ENCODE data around the gene WFIKKN1.

The WFIKKN1 gene, protein sequence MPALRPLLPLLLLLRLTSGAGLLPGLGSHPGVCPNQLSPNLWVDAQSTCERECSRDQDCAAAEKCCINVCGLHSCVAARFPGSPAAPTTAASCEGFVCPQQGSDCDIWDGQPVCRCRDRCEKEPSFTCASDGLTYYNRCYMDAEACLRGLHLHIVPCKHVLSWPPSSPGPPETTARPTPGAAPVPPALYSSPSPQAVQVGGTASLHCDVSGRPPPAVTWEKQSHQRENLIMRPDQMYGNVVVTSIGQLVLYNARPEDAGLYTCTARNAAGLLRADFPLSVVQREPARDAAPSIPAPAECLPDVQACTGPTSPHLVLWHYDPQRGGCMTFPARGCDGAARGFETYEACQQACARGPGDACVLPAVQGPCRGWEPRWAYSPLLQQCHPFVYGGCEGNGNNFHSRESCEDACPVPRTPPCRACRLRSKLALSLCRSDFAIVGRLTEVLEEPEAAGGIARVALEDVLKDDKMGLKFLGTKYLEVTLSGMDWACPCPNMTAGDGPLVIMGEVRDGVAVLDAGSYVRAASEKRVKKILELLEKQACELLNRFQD

DNA sequence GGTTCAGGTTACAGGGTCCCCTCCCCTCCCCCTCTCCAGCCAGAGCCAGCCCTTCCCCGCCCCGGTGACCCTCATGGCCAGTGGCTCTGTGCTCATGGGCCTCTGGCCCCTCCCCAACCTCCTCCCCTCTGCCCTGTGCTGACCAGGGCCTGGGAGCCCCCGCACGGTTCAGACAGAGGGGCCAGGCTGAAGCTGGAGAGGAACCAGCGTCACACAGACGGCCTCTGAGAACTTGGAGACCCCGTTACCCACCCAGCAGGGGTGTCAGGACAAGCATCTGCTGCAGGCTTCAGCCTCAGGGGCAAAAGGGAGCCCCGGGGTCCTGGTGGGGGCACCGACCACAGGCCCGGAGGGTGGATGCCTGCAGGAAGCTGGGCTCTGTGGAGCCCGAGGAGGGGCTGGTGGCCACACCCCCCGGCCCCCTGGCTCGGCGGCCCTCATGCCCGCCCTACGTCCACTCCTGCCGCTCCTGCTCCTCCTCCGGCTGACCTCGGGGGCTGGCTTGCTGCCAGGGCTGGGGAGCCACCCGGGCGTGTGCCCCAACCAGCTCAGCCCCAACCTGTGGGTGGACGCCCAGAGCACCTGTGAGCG lies at the start of gene WFIKKN1:
WFIKKN1 (plus strand) TSS at position 171 of the 591 bp plus-strand sequence; CDS start at position 440, 269 bp downstream.
- DNase-seq, result peak in 1 of 2 experiments; percentile 22

DNA sequence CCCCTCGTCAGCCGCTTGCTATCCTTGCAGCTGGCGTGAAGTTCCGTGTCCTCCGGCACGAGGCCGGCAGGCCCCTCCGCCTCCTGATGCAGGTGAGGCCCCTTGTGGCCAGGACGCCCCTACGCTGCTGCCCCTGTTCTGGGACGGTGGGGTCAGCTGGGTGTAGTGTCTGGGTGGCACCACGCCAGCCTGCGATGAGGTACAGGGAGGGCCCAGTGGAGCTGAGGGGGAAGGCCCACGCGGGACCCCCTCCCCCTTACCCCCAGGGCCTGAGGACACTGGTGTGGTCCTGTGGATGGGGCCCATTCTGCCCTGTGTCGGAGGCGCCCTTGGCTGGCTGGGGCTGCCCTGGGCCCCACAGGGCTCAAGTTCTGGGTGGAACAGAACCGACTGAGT lies 48.6 kb upstream of the WFIKKN1 start:
- DNase-seq, result no peak

DNA sequence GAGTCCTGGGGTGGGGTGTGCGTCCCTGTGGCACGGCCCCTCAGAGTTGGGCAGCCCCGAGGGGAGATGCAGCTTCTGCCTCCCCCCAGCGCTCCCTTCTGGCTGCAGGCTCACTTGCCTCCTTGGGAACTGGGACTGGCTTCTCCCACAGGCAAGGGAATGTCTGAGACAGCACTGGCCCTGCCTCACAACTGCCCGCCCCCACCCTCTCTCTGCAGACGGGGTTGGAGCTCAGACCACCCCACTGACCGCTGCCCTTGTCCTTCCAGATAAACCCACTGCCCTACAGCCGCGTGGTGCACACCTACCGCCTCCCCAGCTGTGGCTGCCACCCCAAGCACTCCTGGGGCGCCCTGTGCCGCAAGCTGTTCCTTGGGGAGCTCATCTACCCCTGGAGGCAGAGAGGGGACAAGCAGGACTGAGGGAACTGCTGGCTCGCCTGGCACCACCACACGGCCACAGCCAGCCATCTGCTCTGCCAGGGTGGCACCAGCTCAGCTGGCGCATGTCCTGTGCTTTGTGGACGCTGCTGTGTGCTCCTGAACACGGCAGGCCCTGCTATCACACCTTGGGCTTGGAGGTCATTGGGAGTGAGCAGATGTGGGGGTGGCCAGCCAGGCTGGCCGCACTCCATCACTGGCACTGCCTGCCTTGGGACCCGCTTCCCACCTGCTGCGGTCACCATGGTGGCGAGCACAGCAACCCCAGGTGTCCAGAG lies 48.0 kb upstream of the WFIKKN1 start:
- no peak for DNase-seq

DNA sequence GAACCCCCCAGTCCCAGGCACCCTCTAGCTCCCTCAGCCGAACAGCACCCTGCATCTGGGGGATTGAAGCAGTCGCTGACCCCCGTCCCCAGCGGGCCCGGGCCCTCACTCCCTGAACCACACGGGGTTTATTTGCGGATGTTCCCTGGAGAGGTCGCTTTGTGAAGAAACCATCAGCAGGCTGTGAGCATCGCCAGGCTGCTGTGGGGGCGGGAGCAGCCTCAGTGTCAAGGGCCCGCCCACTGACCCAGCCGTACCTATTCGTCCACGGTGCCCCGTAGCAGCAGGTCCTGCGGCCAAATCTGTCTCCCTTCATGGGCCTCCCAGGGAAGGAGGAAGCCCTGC lies 47.3 kb upstream of the WFIKKN1 start:
- DNase-seq, result peak in 1 of 2 experiments; percentile 61

DNA sequence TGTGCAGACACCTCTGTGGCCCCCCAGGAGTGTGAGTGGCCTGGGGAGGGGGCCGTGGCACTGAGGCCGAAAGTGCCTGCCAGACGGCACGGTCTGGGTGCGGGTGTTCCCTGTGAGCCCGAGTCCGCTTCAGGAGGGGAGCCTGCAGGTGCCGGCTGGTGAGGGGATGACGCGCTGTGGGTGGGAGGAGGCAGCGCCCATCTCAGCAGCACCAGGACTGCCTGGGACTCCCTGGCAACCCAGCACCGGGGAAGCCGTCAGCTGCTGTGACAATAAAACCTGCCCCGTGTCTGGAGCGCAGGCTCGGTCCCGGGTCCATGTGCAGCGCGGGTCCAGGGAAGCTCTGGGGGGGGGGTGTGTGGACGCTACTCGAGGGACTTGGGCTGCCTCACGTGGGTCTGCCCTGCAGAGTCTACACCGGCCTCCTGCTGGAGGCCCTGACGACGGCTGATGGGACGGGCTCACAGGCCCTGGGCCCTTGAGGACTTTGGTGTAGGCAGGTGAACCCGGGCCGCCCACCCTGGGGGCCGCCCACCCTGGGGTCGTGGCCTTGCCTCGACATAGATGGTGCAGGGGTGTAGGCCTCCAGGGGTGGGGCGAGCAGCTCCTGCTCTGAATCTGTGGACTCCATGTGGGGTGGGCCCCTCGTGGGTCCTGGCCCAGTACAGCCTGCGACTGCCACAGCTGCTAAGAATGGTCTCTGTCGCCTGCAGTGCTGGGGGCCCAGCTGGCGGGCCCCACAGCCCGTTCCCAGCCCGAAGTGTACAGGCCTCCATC lies 46.8 kb upstream of the WFIKKN1 start:
- peak; percentile 46 to 74 for DNase-seq

DNA sequence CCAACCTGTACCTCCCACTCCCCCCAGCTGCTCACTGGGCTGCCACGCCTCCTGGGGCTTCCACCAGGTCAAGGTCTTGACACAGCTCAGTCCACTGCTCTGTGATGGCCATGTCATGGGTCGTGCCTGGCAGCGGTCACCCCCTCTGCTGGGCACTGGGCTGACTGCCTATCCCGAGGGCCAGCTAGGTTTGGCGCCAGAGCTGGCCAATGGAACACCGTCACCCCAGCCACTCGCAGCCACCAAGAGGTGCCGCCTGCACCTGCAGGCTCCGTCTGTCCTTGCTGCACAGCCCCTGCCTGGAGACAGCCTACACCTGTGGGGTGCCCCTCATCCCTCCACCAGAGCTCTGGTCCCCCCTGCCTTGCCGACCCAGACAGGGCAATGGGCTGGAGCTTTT lies 45.4 kb upstream of the WFIKKN1 start:
- DNase-seq, result peak in 1 of 2 experiments; percentile 33

DNA sequence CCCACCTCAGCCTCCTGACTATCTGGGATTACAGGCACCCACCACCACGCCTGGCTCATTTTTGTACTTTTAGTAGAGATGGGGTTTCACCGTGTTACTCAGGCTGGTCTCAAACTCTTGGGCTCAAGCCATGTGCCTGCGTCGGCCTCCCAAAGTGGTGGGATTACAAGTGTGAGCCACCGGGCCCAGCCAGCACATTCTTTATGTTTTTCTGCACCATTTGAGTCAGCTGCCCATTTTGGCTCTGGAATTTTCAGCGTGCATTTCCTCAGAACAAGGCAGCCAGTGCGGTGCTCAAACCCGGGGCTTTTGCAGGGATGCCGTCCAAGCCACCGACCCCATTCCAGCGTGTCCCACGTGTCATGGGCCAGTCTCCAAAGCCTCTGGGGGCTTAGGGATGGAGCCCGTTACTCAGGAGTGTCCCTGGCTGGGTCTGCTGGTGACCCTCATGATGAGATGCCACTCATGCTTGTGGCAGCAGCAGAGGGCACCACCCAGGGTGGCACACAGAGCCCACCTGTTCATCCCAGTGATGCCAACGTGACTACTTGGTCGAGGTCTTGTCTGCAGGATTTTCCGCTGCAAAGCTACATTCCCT lies 44.6 kb upstream of the WFIKKN1 start:
- DNase-seq, result no peak

DNA sequence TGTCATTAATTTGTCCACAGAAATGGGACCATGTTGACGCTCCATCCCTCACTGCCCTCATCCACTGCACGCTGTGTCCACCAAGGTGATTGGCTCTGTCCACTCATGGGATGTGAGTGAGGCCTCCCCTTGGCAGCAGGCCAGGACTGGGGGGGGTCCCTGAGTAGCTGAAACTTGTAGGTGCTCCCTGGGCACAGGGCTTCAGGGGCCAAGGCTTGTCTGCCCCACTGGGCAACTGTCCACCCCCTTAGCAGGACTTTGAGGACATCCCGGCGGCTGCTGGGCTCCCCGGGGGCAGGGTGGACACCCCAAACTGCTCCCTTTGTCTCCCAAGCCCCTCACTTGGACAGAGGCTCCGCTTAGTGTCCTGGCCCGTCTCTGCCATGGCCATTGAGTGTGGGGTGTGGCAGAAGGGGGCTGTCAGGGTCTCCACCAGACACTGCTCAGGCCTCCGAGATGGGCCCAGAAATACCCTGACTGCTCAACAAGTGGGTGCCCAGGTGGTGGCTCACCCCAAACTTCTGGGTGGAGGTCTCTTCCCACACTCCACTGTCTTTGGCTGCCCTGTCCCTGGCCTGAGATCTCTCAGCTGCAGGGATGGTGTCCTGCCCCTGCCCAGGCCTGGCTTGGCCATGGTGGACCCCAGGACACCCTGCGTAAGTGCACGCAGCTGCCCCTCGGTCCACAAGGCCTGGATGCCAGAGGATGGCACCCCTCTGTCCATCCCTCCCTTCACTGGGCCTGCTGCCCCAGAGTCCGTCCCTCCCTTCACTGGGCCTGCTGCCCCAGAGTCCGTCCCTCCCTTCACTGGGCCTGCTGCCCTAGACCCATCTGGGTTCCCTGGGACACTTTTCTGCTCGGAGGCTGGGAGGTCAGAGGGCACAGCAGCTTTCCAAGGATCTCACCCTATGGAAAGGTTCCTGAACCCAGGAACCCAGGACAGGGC lies 43.9 kb upstream of the WFIKKN1 start:
- DNase-seq, result no peak

DNA sequence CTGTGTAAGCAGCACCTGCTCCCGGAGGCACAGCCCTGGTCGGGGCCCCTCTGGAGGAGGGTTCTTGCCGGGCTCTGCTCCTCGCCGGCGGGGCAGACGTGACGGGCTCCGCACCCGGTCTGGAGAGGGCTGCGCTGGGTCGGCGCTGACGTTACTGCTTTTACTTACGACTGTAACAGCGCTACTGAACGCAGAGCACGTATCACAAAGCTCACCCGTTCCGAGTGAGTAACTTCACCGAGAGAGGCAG lies 42.2 kb upstream of the WFIKKN1 start:
- peak; percentile 22 to 47 for DNase-seq

DNA sequence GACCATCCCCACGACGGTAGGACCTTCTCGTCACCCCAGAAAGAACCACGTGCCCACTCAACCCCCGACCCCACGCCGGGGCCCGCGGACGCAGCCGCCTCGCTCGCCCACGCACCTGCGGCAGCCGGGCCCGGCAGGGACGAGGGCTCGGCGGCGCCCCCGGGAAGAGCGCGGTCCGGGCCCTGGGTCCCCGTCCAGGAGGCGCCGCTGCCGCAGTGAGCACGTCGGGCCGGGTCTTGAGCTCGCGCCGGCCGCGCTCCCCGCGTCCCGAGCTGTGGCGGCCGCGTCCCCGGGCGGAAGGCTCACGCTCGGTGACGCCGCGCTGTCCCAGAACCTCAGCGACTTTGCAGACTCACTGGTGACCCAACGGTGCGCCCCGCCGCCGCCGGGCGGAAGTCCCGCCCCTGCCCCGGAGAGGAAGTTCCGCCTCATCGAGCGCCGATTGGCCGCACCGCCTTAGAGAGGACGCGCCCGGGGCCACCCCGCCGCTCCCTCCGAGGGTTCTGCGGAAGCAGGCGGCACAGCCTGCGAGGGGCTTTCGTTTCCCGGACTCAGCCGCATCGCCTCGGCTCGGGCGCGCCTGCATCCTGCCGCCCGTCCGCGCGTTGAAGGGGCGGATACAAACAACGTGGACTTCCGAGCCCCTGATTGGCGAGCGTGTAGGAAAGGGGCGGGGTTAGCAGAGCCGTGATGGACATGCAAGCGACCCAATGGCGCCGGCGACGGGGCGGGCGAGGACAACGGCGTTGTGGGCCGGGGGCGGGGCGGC lies 41.7 kb upstream of the WFIKKN1 start:
- peak; percentile 91 to 94 for DNase-seq

DNA sequence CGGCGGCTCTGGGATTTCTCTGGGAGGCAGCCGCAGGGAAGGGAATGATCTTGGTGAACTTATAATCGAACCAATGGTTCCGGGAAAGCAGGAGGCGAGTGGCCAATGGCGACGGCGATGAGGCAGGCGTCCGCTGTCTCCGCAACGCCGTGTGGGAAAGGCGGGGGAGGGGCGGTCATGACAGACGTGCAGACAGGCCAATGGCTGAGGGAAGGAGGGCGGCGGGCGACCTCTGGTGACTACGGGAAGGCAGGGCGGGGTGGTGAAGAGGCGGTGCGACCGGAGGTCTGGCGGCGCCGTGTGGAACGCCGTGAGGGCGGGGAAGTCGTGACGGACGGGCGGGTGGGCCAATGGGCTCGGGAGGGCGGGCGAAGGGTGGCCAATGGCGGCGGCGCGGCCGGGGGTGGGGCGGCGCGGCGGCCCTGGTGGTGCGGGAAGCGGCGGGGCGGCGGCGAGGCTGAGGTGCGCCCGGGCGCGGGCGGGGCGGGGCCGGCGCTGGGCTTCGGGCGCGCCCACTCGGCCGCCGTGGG lies 41.1 kb upstream of the WFIKKN1 start, which contains the start of gene RAB40C:
RAB40C (plus strand) TSS at position 409 of the 530 bp plus-strand sequence. CDS start 226 bp downstream, outside the sequence.
- peak; percentile 91 to 96 for DNase-seq

DNA sequence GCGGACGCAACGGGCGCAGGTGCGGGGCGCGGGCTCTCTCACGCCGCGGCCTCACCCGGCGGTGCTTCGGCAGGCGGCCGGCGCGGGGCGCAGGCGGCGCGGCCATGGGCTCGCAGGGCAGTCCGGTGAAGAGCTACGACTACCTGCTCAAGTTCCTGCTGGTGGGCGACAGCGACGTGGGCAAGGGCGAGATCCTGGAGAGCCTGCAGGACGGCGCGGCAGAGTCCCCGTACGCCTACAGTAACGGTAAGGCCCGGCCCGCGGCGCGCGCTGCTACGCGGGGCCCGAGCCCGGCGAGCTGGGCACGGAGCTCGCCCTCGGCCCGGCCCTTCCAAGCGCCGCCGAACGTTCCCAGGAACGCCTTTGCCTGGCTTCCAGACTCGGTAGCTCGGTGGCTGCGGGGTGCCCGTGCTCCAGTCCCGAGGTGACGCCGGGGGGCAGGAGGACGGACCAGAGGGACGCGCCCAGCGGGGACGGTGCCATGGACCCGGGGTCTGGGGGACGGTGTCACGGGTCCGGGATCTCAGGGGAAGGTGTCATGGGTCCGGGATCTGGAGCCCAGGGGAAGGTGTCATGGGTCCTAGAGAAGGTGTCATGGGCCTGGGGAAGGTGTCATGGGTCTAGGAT lies 40.5 kb upstream of the WFIKKN1 start:
- DNase-seq, result peak in 1 of 2 experiments; percentile 64

DNA sequence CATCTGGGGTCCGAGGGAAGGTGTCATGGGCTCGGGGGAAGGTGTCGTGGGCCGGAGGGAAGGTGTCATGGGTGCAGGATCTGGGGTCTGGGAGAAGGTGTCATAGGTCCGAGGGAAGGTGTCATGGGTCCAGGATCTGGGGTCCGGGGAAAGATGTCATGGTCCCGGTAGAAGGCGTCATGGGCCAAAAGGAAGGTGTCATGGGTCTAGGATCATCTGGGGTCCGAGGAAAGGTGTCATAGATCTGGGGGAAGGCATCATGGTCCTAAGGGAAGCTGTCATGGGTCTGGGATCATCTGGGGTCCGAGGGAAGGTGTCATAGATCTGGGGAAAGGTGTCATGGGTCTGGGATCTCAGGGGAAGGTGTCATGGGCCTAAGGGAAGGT lies 40.0 kb upstream of the WFIKKN1 start:
- no peak for DNase-seq

DNA sequence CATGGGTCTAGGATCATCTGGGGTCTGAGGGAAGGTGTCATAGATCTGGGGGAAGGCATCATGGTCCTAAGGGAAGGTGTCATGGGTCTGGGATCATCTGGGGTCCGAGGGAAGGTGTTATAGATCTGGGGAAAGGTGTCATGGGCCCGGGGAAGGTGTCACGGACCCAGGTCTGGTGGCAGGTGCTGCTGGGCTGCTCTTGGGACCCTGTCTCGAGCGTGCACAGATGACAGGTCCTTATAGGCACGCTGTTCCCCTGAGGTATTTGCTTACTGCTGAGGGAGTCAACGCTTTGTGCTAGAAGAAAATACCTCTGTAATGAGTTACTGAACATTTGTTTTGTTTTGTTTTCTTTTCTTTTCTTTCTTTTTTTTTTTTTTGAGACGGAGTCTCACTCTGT lies 39.6 kb upstream of the WFIKKN1 start:
- no peak for DNase-seq

DNA sequence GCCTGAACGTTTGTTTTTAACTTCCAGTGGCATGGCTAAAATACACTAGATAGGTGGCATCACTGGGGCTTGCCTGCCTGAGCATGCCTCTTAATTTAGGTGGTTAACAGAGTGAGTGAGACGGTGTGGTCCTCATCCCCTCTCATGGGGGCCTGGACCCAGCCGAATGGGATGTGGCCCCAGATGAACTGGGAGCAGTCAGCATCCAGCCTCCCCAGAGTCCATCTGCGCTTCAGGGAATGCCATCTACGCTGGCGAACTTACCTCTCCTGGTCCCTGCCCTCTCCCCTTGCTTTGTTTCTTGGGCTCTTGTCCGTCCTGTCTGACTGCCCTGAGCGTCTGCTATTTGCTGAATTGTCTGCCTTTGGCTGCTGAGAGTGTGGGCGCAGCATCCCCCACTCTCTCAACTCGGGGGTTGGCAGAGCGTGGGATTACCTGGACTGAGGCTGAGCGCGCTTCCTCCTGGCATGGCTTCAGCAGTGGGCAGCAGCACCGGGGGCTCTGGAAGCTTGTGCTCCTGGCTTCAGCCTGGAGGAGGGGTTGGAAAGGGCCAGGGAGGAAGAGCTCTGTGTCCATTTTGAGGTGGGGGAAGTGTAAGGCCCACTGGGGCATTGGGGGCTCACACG lies 38.8 kb upstream of the WFIKKN1 start:
- no peak for DNase-seq

DNA sequence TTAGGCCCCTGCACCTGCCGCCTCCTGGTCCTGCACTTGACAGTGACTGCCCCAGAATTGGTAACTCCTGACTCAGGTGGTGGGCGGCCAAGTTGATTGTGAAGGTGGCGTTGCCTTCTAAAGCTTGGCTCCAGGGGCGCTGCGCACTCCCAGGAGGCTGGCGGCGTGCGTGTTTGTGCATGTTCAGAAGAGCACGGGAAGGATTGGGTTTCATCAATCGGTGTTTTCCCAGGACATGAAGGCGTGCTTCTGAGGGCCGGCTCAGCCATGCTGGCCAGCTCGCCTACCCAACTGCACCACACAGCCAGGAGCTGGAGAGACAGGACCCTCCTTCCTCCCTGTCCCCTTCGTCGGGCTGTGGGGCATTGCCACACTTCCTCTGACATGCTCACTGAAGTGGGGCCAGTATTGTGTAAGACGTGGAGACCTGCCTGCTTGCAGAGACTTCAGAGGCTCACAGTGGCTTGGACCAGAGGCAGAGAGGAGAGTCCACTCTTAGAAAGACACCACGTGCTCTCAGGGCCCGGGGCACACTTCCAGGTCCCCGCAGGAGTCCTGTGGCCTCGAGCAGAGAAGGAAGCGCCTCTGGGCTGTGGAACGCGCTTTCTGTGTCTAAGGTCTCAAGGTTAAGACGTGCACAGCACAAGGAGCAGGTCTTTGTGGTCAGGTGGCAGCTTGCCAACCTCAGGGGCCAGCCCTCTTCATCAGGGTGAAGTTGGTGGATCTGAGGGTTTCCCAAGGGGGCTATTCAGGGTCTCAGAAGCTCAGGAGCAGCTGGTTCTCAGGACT lies 38.1 kb upstream of the WFIKKN1 start:
- peak; percentile 76 to 91 for DNase-seq

DNA sequence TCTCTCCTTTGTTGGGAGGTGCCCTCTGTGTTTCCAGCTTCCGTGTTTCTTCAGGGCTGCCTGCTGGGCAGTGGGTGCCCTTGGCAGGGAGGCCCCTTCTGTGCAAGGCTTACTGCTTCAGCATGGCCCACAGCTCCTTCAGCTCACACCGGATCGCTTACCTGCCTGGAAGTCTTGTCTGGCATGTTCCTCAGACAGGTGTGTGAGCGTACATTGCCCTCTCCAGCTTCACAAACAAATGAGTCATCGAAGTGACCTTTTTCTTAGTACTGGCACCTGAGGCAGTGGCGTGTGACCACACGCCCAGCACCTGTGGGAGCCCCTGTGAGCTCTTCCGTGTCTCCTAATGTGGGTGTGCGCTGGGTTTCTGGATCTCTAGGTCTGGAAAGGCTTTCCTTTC lies 37.4 kb upstream of the WFIKKN1 start:
- peak; percentile 38 to 63 for DNase-seq

DNA sequence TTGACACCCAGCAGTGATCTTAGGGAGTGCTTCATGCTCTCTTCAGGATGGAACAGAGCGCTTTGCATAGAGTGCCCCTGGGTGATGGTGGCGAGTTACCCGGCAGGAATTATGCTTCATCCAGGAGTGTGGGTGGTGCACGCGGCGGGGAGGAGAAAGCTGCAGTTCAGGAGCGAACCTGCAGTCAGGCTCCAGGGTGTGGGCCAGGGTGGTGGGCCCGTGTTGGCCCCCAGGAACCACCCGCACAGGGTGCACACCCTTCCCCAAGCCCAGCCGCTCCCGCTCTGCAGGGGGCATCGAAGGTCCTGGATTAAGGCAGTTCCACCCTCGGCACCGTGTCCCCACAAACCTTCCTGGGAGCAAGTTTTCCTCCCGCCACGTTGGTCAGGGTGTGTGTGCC lies 37.0 kb upstream of the WFIKKN1 start:
- no peak for DNase-seq
